Activated T-helper 2 cell treated with anti-CD3 and anti-CD28 coated beads, Interferon-gamma antibody, Interleukin-2, Interleukin-4, amounts not matched to agents 10 μg/mL and 5 μg/mL and 100 μg/mL, durations not matched to agents 14 hours and 24 hours and 36 hours (primary cell): Measurements from ENCODE around the gene JMJD8. TPM values are rescaled to one million over a fixed set of nuclear protein-coding genes. Genes with fewer than 3 reads are reported as not detected.

Experiments used
- DNase-seq: peaks from one replicate; pipeline ENCODE4 v3.0.0; 2021; ENCODE audit warnings: low spot score
- H3K27ac Mint-ChIP-seq: one replicate; pipeline ENCODE4 v1.8.0; 2021; ENCODE audit warnings: mixed read lengths
- H3K27me3 Mint-ChIP-seq: one replicate; pipeline ENCODE4 v1.8.0; 2021; ENCODE audit warnings: low read depth, mixed read lengths
- H3K36me3 Mint-ChIP-seq: one replicate; pipeline ENCODE4 v1.8.0; 2021; ENCODE audit warnings: low read depth, mixed read lengths
- H3K4me1 Mint-ChIP-seq: one replicate; pipeline ENCODE4 v1.8.0; 2021; ENCODE audit warnings: low read depth, mixed read lengths
- H3K4me3 Mint-ChIP-seq: one replicate; pipeline ENCODE4 v1.8.0; 2021; ENCODE audit warnings: low read depth, mild to moderate bottlenecking, moderate library complexity, mixed read lengths
- H3K9me3 Mint-ChIP-seq: one replicate; pipeline ENCODE4 v1.8.0; 2021; ENCODE audit warnings: mixed read lengths
- intact Hi-C: fragments of 100-400 bp; cut with micrococcal nuclease; formaldehyde crosslinking; loops from one replicate; pipeline ENCODE4 v1.15.1; 2023
- total RNA-seq: library from RNA; stranded (reverse); gene quantifications from 2 replicates; pipeline ENCODE4 v1.2.3, GENCODE V29; 2022

Gene JMJD8
- total RNA-seq, 1 donor from 2014 or later = 48.8 TPM

DNA sequence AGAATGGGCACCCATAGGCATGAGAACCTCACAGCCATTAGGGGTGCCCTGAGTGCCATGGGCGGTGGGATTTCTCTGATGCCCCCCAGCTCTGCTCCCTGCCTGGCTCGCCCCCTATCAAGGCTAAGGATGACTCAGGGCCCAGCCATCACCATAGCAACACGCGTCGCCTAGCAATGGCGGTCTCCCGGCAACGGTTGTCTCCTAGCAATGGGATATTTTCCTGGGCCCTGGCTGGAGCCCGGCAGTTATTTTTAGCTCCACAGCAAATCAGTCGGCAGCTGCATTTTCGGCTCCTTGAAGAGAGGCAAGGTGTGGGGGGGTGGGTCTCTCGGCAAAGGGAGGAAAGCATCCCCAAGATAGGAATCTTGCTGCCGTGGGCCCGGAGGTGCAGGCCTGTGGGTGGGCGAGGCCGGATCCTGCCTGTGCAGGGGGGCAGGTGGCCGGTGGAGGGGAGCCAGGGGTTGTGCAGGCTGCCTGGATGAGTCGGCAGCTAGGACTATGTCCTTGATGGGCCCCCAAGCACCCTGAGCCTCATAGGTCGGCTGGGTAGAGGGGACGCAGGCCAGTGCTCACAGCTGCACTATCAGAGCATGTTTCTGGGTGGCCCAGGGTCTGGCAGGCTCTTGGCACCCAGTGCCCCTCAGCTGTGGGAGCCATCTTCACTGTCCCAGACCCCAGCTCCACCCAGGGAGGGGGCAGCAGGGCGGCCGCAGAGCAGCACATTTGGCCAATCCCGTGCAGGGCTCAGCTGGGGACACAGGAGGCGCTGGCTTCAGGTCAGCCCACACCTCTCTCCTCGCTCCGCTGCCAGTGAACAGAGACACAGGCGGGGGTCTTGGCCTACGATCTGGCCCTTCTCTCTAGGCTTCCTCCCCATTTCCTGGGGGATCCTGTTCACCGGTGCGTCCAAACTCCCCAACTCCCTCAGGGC, 25.7 kb upstream of the JMJD8 start:
- intact Hi-C loops = no loop called here
- Mint-ChIP-seq H3K4me1 (peaks cover 2% of the 10 kb centered on the region), H3K27ac (no peak overlapping the region)

DNA sequence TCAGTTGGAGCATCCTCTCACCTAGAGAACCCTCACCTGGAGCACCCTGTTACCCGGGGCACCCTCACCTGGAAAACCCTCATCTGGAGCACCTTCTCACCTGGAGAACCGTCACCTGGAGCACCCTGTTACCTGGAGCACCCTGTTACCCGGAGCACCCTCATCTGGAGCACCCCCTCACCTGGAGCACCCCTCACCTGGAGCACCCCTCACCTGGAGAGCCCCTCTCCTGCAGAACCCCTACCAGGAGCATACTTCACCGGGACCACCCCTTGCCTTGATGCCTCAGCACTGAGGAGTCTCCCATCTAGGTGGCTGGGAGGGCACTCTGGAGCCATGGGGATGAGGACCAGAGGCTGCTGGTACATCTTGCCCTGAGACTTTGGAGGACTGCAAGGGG, 24.8 kb upstream of the JMJD8 start:
- Mint-ChIP-seq H3K36me3 (no peaks in the 10 kb centered on the region), H3K4me3 (no peak overlapping the region), H3K27me3 (peaks cover 26% of the 10 kb centered on the region), H3K9me3 (no peaks in the 10 kb centered on the region), H3K4me1 (peaks cover 2% of the 10 kb centered on the region), H3K27ac (no peak overlapping the region)
- DNase-seq = no peak
- intact Hi-C loops = no loop called here

More for the DNA sequence above, 25.7 kb upstream of the JMJD8 start:
- H3K9me3 Mint-ChIP-seq = no peaks in the 10 kb centered on the region
- no peak for DNase-seq
- no peaks in the 10 kb centered on the region for H3K36me3 Mint-ChIP-seq
- no peak overlapping the region for H3K4me3 Mint-ChIP-seq
- H3K27me3 Mint-ChIP-seq = peaks cover 26% of the 10 kb centered on the region

DNA sequence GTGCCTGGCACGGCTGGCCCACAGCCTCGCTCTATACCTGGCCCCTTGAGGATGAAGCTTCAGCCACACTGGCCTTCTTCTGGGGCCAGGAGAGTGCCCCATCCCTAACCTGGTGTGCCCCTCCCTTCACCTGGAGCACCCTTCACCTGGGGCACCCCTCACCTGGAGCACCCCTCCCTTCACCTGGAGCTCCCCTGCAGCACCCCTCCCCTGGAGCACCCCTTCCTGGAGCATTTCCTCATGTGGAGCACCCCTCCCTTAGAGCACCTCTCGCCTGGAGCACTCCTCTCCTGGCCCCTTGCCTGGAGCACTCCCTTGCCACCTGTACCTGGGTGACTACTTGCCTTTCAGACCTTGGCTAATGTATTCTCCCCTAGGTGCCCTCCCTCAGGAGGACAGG, 23.9 kb upstream of the JMJD8 start:
- Mint-ChIP-seq H3K4me1 (peaks cover 2% of the 10 kb centered on the region), H3K36me3 (no peaks in the 10 kb centered on the region), H3K27ac (no peak overlapping the region), H3K9me3 (no peaks in the 10 kb centered on the region), H3K4me3 (no peak overlapping the region), H3K27me3 (peaks cover 26% of the 10 kb centered on the region)
- DNase-seq = no peak
- intact Hi-C loops = no loop called here

DNA sequence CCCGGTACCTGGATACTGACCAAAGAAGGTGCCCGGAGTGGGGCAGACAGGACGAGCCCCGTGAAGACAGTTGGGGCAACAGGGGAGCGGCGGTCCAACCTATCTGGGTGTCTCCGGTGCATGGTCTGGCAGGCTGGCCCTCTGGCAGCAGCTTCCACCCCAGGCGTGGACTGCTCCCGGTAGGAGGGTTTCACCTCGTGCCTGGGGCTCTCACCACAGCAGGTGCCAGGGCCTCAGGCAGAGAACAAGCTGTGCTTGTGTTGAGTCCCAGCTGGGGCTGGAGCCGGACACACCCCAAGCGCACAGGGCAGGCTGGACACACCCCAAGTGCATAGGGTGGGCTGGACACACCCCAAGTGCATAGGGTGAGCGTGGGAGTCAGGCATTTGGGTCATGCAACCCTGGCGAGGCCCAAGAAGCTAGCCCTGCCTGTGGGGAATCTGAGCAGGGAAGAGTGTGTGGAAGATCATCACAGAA, 23.0 kb upstream of the JMJD8 start:
- no peak overlapping the region for H3K4me3 Mint-ChIP-seq
- H3K27me3 Mint-ChIP-seq = peaks cover 28% of the 10 kb centered on the region
- DNase-seq = no peak
- H3K4me1 Mint-ChIP-seq = no peaks in the 10 kb centered on the region
- no peak overlapping the region for H3K27ac Mint-ChIP-seq
- H3K36me3 Mint-ChIP-seq = no peaks in the 10 kb centered on the region
- no peaks in the 10 kb centered on the region for H3K9me3 Mint-ChIP-seq
- intact Hi-C loops = no loop called here

DNA sequence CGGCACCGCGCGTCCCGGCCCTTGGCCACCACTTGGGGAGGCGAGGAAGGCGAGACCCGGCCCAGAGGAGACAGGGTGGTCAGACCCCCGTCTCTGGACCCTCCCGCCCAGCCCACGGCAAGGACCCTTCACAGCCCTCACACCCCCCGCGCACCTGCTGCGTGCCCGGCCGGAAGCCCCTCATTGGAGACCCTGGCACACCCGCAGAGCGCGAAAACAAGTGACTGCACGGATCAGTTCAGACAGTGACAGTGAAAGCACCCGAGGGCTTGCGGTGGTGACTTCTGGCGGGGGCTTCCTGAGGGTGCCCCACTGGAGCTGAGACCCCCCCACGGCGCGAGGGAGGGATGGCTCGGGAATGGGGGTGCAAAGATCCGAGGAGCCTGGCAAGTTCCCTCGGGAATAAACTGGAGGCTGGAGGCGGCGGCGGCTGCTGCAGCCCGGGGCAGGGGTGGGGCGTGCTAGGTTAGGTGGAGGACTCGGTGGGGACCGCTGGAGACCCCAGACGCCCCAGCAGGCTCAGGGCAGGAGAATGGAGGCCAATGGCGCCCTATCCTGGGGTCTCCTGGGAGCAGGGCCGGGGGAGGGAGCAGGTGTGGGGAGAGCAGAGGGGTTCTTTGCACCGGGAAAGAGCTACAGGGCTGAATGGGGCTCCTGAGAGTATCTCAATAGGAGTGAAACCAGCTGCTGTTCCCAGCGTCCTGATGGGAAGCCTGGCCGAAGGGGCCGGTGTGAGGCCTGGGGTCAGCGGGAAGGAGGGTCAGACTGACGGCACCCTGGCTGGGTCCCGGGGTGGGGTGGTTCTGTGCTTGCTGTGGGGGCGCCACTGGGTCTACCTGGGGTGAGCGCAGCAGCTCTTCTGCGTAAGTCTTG, 22.3 kb upstream of the JMJD8 start:
- Mint-ChIP-seq H3K27ac (no peak overlapping the region), H3K36me3 (no peaks in the 10 kb centered on the region), H3K9me3 (no peaks in the 10 kb centered on the region), H3K4me3 (no peak overlapping the region), H3K4me1 (no peaks in the 10 kb centered on the region), H3K27me3 (peaks cover 33% of the 10 kb centered on the region)
- intact Hi-C loops = no loop called here
- no peak for DNase-seq

DNA sequence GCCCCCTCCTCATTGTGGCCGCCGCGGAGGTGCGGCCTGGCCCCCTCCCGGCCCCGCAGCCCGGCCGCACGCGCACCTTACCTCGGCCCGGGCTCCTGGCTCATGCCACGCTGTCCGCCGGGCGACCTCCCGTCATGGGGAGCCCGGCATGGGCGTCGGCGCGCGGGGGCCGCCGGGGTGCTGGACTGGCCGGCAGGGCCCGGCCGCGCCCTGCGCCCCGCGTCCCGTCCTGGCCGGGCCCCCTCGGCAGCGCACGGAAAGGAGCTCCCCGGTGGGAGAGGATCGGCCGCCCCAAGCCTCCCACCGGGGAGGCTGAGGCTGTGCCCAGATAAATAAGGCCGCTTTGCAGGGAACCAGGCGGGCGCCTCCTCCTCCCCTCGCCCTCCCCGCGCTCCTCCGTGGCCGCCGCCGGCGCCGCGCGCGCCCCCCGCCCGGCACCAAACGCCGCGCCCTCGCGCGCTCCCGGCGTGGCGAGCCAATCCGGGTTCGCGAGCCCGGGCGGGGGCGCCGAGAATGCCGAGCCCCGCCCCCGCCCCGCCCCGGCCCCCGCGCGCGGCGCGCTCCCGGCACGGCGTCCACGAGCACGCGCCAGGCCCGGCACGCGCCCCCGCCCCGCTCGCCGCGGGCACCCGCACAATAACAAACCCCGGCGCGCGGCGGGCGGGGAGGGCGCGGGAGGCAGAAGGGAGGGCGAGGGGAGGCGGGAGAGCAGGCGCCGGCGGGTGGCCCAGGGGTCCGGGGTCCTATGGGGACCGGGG, 21.5 kb upstream of the JMJD8 start, which contains the start of gene FBXL16:
Gene FBXL16 (minus strand): TSS at position 371 of the 758 bp plus-strand sequence. CDS start 8,396 bp downstream, outside the sequence.
- H3K9me3 Mint-ChIP-seq = no peaks in the 10 kb centered on the region
- no peak for DNase-seq
- intact Hi-C loops = no loop called here
- H3K4me3 Mint-ChIP-seq = no peak within 1 kb of the TSS
- no peak within 1 kb of the TSS for H3K27ac Mint-ChIP-seq
- H3K4me1 Mint-ChIP-seq = no peaks in the 10 kb centered on the region
- peaks cover 35% of the 10 kb centered on the region for H3K27me3 Mint-ChIP-seq
- no peaks in the 10 kb centered on the region for H3K36me3 Mint-ChIP-seq

DNA sequence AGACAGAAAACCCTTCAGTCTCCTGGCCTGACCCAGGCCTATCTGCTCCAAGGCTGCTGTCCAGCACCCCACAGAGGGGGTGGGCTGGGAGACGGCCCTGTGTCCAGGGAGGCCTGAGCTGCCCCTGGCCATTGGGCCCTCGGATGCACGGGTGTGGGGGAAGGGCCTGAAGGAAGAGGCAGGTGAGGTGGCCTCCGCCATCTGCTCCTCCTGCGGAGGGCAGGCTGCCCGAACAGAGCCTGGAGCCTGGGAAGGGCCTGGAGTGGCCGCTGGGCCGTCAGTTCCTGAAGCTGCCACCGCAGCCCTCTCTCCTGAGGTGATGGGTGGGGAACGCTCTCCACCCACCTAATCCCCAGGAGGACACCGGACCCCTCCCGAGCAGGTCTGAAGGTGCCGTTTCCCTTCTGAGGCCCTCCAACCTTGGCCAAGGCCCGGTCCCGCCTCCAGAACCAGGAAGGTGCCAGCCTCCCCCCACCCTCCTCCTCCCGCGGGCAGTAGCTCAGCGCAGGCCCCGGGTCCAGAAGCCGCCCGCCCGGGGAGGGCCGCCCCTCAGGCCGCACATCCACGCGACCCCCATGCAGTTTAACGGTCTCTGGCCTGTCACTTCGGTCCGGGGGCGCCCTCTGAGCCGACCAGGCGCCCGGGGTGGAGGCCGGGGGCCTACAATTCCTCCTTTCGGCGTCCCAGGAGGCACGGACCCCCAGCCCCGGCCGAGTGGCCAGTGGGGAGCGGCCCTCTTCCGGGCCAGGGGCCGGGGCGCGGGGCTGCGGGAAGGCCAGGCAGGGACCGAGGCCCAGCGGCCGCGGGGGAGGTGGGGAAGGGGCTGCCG, 20.6 kb upstream of the JMJD8 start:
- no peaks in the 10 kb centered on the region for H3K9me3 Mint-ChIP-seq
- no peak overlapping the region for H3K4me3 Mint-ChIP-seq
- no peaks in the 10 kb centered on the region for H3K36me3 Mint-ChIP-seq
- H3K27me3 Mint-ChIP-seq = peaks cover 35% of the 10 kb centered on the region
- no peak for DNase-seq
- no peak overlapping the region for H3K27ac Mint-ChIP-seq
- no peaks in the 10 kb centered on the region for H3K4me1 Mint-ChIP-seq
- intact Hi-C loops = no loop called here

DNA sequence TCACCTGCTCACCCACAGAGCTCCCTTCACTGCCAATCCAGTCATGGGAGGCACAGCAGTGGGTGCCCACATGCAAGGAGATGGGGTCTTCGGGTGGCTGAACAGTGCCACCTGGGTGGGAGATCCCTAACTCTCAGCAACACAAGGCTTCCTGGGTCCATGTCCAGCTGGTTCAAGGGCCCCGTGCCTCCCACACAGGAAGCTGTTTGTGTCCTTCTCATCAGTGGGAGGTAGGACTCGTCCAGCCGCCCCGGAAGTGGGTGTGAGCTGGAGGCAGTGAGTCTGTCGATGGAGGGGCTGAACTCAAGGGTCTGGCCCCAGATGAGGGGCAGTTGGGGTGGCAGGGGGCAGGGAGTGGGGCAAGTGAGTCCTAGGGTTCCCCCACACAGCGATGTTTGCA, 19.9 kb upstream of the JMJD8 start:
- no peaks in the 10 kb centered on the region for H3K9me3 Mint-ChIP-seq
- no peak overlapping the region for H3K4me3 Mint-ChIP-seq
- H3K27ac Mint-ChIP-seq = no peak overlapping the region
- intact Hi-C loops = no loop called here
- no peaks in the 10 kb centered on the region for H3K36me3 Mint-ChIP-seq
- peaks cover 35% of the 10 kb centered on the region for H3K27me3 Mint-ChIP-seq
- no peak for DNase-seq
- H3K4me1 Mint-ChIP-seq = no peaks in the 10 kb centered on the region

DNA sequence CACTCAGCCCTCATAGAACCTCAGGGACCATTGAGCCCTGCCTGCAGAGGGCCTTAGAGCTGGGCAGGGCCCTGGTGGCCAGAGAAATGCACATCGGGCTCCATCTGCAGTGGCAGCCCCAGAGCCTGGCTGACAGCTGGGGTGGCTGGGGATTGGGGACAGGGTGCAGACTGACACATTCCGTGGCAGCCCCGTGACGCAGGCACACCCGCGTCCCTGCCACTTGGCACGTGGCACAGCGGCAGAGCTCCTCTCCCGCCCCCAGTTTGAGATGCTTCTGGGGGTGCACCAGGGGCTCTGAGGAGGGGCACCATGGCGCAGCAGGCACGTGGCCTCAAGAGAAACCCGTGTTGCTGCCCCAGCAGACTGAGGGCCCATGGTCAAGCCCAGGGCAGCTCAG, 19.3 kb upstream of the JMJD8 start:
- DNase-seq = no peak
- peaks cover 30% of the 10 kb centered on the region for H3K27me3 Mint-ChIP-seq
- intact Hi-C loops = no loop called here
- no peak overlapping the region for H3K27ac Mint-ChIP-seq
- H3K4me1 Mint-ChIP-seq = no peaks in the 10 kb centered on the region
- no peaks in the 10 kb centered on the region for H3K9me3 Mint-ChIP-seq
- H3K4me3 Mint-ChIP-seq = no peak overlapping the region
- no peaks in the 10 kb centered on the region for H3K36me3 Mint-ChIP-seq

DNA sequence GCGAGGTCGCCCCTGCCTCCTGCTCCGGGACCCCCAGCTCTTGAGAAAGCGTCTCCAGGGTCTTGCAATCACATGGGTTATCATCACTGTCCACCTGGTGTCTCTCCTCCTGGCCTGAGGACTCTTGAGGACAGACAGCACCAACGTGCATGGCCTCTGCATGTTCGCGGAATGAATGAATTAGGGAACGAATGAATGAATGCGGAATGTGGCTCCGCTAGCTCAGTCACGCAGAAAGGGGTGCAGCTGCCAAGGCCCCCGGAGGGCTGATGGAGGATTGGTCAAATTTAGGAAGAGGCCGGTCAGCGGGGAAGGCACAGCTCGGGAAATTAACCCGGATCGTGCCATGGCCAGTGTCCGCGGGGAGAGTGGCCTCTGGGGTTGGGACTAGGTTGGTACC, 18.2 kb upstream of the JMJD8 start:
- Mint-ChIP-seq H3K4me3 (no peak overlapping the region), H3K27ac (no peak overlapping the region), H3K27me3 (peaks cover 22% of the 10 kb centered on the region), H3K4me1 (no peaks in the 10 kb centered on the region), H3K36me3 (no peaks in the 10 kb centered on the region), H3K9me3 (no peaks in the 10 kb centered on the region)
- intact Hi-C loops = no loop called here
- DNase-seq = no peak

DNA sequence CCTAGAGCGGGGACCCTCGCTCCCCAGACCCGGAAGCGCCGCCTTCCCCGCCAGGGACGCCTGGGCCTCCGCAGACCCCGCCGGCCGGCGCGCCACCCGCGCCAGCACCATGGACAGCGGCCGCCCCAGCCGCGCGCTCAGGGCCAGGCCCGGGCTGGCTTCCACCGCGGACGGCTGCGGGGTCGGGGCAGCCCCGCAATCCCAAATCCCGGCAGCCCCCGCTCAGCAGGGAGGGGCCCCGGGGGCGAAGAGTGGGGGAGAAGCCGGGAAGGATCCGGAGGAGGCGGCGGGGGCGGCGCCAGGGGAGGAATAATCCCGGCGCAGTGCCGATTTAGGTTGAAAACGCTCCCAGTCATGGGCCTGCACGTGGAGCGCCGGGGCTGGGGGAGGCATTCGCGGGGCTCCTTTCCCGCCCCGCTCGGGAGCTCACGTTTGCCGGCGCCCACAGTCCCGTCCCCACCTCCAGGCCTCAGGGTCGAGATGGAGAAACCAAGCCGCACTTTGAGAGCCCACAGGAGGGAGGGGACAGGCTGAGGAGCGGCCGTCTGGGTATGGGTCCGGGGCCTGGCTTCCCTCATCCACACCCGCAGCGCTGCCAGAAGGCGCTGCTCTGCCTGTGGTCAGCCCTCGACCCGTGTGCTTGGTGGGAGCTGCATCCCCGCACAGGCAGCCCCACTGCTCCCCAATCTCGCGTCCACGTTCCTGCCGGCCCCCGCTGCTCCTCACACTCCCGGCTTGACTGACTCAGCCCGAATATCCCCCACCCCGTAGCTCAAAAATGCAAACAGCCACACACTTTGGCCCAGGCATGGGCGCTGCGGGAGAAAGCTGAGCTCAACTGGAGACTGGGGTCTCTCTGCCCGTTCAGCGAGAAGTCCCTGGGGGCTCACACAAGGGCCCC, 16.8 kb upstream of the JMJD8 start:
- Mint-ChIP-seq H3K36me3 (no peaks in the 10 kb centered on the region), H3K4me3 (no peak overlapping the region), H3K9me3 (no peaks in the 10 kb centered on the region), H3K27ac (no peak overlapping the region), H3K27me3 (peaks cover 13% of the 10 kb centered on the region), H3K4me1 (no peaks in the 10 kb centered on the region)
- peak; percentile 38 for DNase-seq
- intact Hi-C loops = no loop called here
